Stimulated activated CD8-positive, alpha-beta memory T cell treated with anti-CD3 and anti-CD28 coated beads, Interleukin-7, amount 100 ng/mL, for 48 hours (primary cell): ENCODE measurements around the gene CCDC77.

Experiments
- DNase-seq, 2 donors: peaks; one replicate each; pipeline ENCODE4 v3.0.0-alpha.2; 2020; ENCODE audit warnings: low read depth in 1 of 2; ENCODE audit errors: extremely low read depth in 1 of 2

The CCDC77 gene

GRCh38 chr12:480831-481816 is 79.7 kb downstream of the CCDC77 start:
- DNase-seq: no peak

GRCh38 chr12:482061-482460 is 80.6 kb downstream of the CCDC77 start:
- DNase-seq: no peak

DNA sequence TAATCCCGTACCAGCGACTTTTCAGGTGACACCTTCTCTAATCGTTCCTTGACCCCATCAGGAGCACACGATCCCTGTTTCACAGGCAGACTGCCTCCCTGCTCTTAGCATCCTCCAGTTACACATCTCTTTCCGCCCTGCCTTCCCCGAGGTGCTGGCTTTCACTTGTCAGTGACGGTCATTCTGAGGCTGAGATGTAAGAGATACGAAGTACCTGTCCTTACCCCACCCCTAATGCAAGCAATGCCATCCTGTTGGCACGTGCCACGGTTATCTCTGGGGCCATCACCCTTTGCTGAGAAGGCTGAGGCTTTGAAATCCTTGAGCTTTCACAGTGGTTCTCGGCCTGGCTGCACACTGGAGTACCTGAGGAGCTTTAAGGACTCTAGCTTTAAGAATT is 82.7 kb downstream of the CCDC77 start:
- DNase-seq: no peak

- DNase-seq: no peak
Observed at GRCh38 chr12:490260-490659, 88.8 kb downstream of the CCDC77 start.
